Measurements from ENCODE around the gene CSPG4.

CSPG4 gene

GRCh38 chr15:75725006-75725718, 12.5 kb upstream of the CSPG4 start:
- Histone ChIP-seq H3K36me3 (ENCODE audit: insufficient read depth, low read length) (no peaks in the 10 kb centered on the region), H3K9ac (ENCODE audit: low read length) (no peak overlapping the region), H3K27ac (ENCODE audit: low read depth, low read length, poor library complexity, severe bottlenecking) (no peak overlapping the region), H3K27me3 (ENCODE audit: insufficient read depth, low read length) (0 out of 2 replicates have a peak, but pooled peaks cover 3% of the 10 kb centered on the region), H3K9me2 (ENCODE audit: low read depth, low read length) (no peaks in the 10 kb centered on the region), H2AFZ (ENCODE audit: low read length) (no peak overlapping the region), H3K4me2 (ENCODE audit: low read length) (no peak overlapping the region), H3K4me1 (ENCODE audit: insufficient read depth, low read length, severe bottlenecking) (no peaks in the 10 kb centered on the region), H3K79me2 (ENCODE audit: insufficient read depth, low read length) (no peaks in the 10 kb centered on the region), H4K20me1 (ENCODE audit: insufficient read depth, low read length) (no peaks in the 10 kb centered on the region), H3F3A (ENCODE audit: insufficient read depth, low read length) (no peaks in the 10 kb centered on the region), H3K9me3 (ENCODE audit: low read length) (no peaks in the 10 kb centered on the region), H3K4me3 (ENCODE audit: low read depth, low read length, poor library complexity, severe bottlenecking) (no peak overlapping the region)
- TF ChIP-seq CTCF (IDR thresholded peaks at IDR 0.05; ENCODE audit: low read length): no peak
- TF ChIP-seq EZH2 (IDR thresholded peaks at IDR 0.05; ENCODE audit: borderline replicate concordance, low read length): no peak

- Histone ChIP-seq H3K9me3 (ENCODE audit: low read length) (no peaks in the 10 kb centered on the region), H2AFZ (ENCODE audit: low read length) (no peak overlapping the region), H3K4me2 (ENCODE audit: low read length) (no peak overlapping the region), H3F3A (ENCODE audit: insufficient read depth, low read length) (no peaks in the 10 kb centered on the region), H3K27ac (ENCODE audit: low read depth, low read length, poor library complexity, severe bottlenecking) (no peak overlapping the region), H3K4me3 (ENCODE audit: low read depth, low read length, poor library complexity, severe bottlenecking) (no peak overlapping the region), H3K9ac (ENCODE audit: low read length) (no peak overlapping the region), H3K36me3 (ENCODE audit: insufficient read depth, low read length) (no peaks in the 10 kb centered on the region), H4K20me1 (ENCODE audit: insufficient read depth, low read length) (no peaks in the 10 kb centered on the region), H3K4me1 (ENCODE audit: insufficient read depth, low read length, severe bottlenecking) (no peaks in the 10 kb centered on the region), H3K27me3 (ENCODE audit: insufficient read depth, low read length) (no peaks in the 10 kb centered on the region), H3K79me2 (ENCODE audit: insufficient read depth, low read length) (no peaks in the 10 kb centered on the region), H3K9me2 (ENCODE audit: low read depth, low read length) (no peaks in the 10 kb centered on the region)
- TF ChIP-seq EZH2 (IDR thresholded peaks at IDR 0.05; ENCODE audit: borderline replicate concordance, low read length) (no peak), CTCF (IDR thresholded peaks at IDR 0.05; ENCODE audit: low read length) (no peak)
Measured at GRCh38 chr15:75723847-75724660, 11.4 kb upstream of the CSPG4 start.

- Histone ChIP-seq H3K36me3 (ENCODE audit: insufficient read depth, low read length) (no peaks in the 10 kb centered on the region), H3K27ac (ENCODE audit: low read depth, low read length, poor library complexity, severe bottlenecking) (no peak overlapping the region), H3K9me2 (ENCODE audit: low read depth, low read length) (no peaks in the 10 kb centered on the region), H2AFZ (ENCODE audit: low read length) (no peak overlapping the region), H3K79me2 (ENCODE audit: insufficient read depth, low read length) (no peaks in the 10 kb centered on the region), H3K4me1 (ENCODE audit: insufficient read depth, low read length, severe bottlenecking) (no peaks in the 10 kb centered on the region), H3K9me3 (ENCODE audit: low read length) (no peaks in the 10 kb centered on the region), H3K27me3 (ENCODE audit: insufficient read depth, low read length) (no peaks in the 10 kb centered on the region), H3K4me3 (ENCODE audit: low read depth, low read length, poor library complexity, severe bottlenecking) (no peak overlapping the region), H4K20me1 (ENCODE audit: insufficient read depth, low read length) (no peaks in the 10 kb centered on the region), H3K4me2 (ENCODE audit: low read length) (no peak overlapping the region), H3F3A (ENCODE audit: insufficient read depth, low read length) (no peaks in the 10 kb centered on the region), H3K9ac (ENCODE audit: low read length) (no peak overlapping the region)
- TF ChIP-seq CTCF (IDR thresholded peaks at IDR 0.05; ENCODE audit: low read length) (no peak), EZH2 (IDR thresholded peaks at IDR 0.05; ENCODE audit: borderline replicate concordance, low read length) (no peak)
Measured at GRCh38 chr15:75723171-75723846, 10.7 kb upstream of the CSPG4 start.

Measured in OCI-LY1 (cell line).